SU-DHL-6 (cell line): ENCODE data around the gene ADK.

Experiments used
- H2AFZ ChIP-seq: fragments of 200-600 bp; sonication (generic); 2 replicates; pipeline ENCODE4 v1.6.1; 2014; ENCODE audit warnings: low read depth, mild to moderate bottlenecking, moderate library complexity, mixed read lengths, antibody characterized with exemption, low read length; ENCODE audit not compliant: severe bottlenecking
- H3F3A ChIP-seq: fragments of 200-600 bp; shearing (Covaris generic); 2 replicates; pipeline ENCODE4 v1.6.0; 2016; ENCODE audit warnings: antibody characterized with exemption, mild to moderate bottlenecking; ENCODE audit not compliant: insufficient read depth
- H3K27ac ChIP-seq: fragments of 200-600 bp; sonication (generic); 2 replicates; pipeline ENCODE4 v1.5.1; 2016; ENCODE audit warnings: low read depth, mild to moderate bottlenecking, low read length, moderate library complexity, mixed read lengths
- H3K27me3 ChIP-seq: fragments of 200-600 bp; sonication (generic), shearing (Covaris generic); 2 replicates; pipeline ENCODE4 v1.6.0; 2014; ENCODE audit warnings: mild to moderate bottlenecking, low read length
- H3K36me3 ChIP-seq: fragments of 200-600 bp; sonication (generic); 2 replicates; pipeline ENCODE4 v1.6.1; 2014; ENCODE audit warnings: mild to moderate bottlenecking, low read length, mixed read lengths
- H3K4me2 ChIP-seq: fragments of 300-600, 200-600 bp; shearing (Covaris generic), sonication (generic); 2 replicates; pipeline ENCODE4 v1.6.0; 2014; ENCODE audit warnings: low read length, low read depth, mild to moderate bottlenecking; ENCODE audit not compliant: poor library complexity, severe bottlenecking
- H3K4me3 ChIP-seq: fragments of 200-600 bp; sonication (generic); 2 replicates; pipeline ENCODE4 v1.5.1; 2014; ENCODE audit warnings: antibody characterized with exemption, low read length, mild to moderate bottlenecking, mixed read lengths; ENCODE audit not compliant: insufficient read depth, poor library complexity, severe bottlenecking
- H3K79me2 ChIP-seq: fragments of 200-600 bp; sonication (generic); 2 replicates; pipeline ENCODE4 v1.6.1; 2014; ENCODE audit warnings: mild to moderate bottlenecking, low read length, moderate library complexity; ENCODE audit not compliant: insufficient read depth
- H3K9ac ChIP-seq: fragments of 200-600 bp; sonication (generic); 2 replicates; pipeline ENCODE4 v1.7.0; 2014; ENCODE audit warnings: mild to moderate bottlenecking, low read length
- H3K9me2 ChIP-seq: fragments of 200-600 bp; sonication (generic); replicated peaks from 2 replicates; pipeline ENCODE4 v1.6.1; 2014; ENCODE audit warnings: low read length; ENCODE audit not compliant: insufficient read depth
- H3K9me3 ChIP-seq: fragments of 200-600 bp; sonication (generic); 2 replicates; pipeline ENCODE4 v1.6.1; 2014; ENCODE audit warnings: low read length, mixed read lengths; ENCODE audit not compliant: insufficient read depth
- H4K20me1 ChIP-seq: fragments of 200-600 bp; sonication (generic); 2 replicates; pipeline ENCODE4 v1.6.1; 2014; ENCODE audit warnings: low read depth, mild to moderate bottlenecking, antibody characterized with exemption, low read length, moderate library complexity, mixed read lengths
- CTCF ChIP-seq: fragments of 200-600 bp; sonication (generic); IDR thresholded peaks from one replicate; pipeline ENCODE4 v1.5.1; 2017; ENCODE audit warnings: antibody characterized with exemption, mild to moderate bottlenecking, low read length, moderate library complexity; ENCODE audit not compliant: insufficient read depth, poor library complexity, severe bottlenecking
- EZH2phosphoT487 ChIP-seq: fragments of 200-600 bp; sonication (generic), shearing (Covaris generic); conservative IDR thresholded peaks from 2 replicates; pipeline ENCODE4 v1.6.1; 2018; ENCODE audit warnings: mild to moderate bottlenecking, antibody characterized with exemption, low read length, moderate library complexity, mixed read lengths

The ADK gene

GRCh38 chr10:74634995-74635536 lies 484.0 kb downstream of the ADK start:
- Histone ChIP-seq H3K27me3 (no peaks in the 10 kb centered on the region), H3K4me3 (no peak overlapping the region), H3K9me2 (no peaks in the 10 kb centered on the region), H3K9ac (no peak overlapping the region), H3F3A (peaks cover 4% of the 10 kb centered on the region; the same call in 1 of the 2 replicates), H2AFZ (no peak overlapping the region), H3K4me2 (no peak overlapping the region), H3K27ac (no peak overlapping the region), H3K36me3 (no peaks in the 10 kb centered on the region), H3K9me3 (no peaks in the 10 kb centered on the region), H4K20me1 (no peaks in the 10 kb centered on the region), H3K79me2 (no peaks in the 10 kb centered on the region)
- TF ChIP-seq EZH2phosphoT487 (no peak), CTCF (no peak)

- H2AFZ ChIP-seq = no peak overlapping the region
- no peaks in the 10 kb centered on the region for H3K79me2 ChIP-seq
- H3K27me3 ChIP-seq = no peaks in the 10 kb centered on the region
- H3K36me3 ChIP-seq = no peaks in the 10 kb centered on the region
- no peak overlapping the region for H3K27ac ChIP-seq
- H3K9me3 ChIP-seq = no peaks in the 10 kb centered on the region
- no peak overlapping the region for H3K4me3 ChIP-seq
- H3F3A ChIP-seq = no peaks in the 10 kb centered on the region
- no peaks in the 10 kb centered on the region for H3K9me2 ChIP-seq
- no peak for TF ChIP-seq EZH2phosphoT487
- H3K9ac ChIP-seq = no peak overlapping the region
- H3K4me2 ChIP-seq = no peak overlapping the region
- no peaks in the 10 kb centered on the region for H4K20me1 ChIP-seq
These were observed 484.6 kb downstream of the ADK start for GRCh38 chr10:74635655-74636054.

- TF ChIP-seq CTCF (no peak), EZH2phosphoT487 (no peak)
- Histone ChIP-seq H3K36me3 (no peaks in the 10 kb centered on the region), H4K20me1 (no peaks in the 10 kb centered on the region), H3K9ac (no peak overlapping the region), H3K27me3 (no peaks in the 10 kb centered on the region), H3K79me2 (no peaks in the 10 kb centered on the region), H3K9me2 (no peaks in the 10 kb centered on the region), H3K4me3 (no peak overlapping the region), H2AFZ (no peak overlapping the region), H3K9me3 (no peaks in the 10 kb centered on the region), H3K4me2 (no peak overlapping the region), H3K27ac (no peak overlapping the region), H3F3A (no peaks in the 10 kb centered on the region)
These were observed 486.7 kb downstream of the ADK start for GRCh38 chr10:74637685-74638084.

- no peak overlapping the region for H3K9ac ChIP-seq
- H3K4me3 ChIP-seq = no peak overlapping the region
- H3K36me3 ChIP-seq = no peaks in the 10 kb centered on the region
- H3K9me3 ChIP-seq = no peaks in the 10 kb centered on the region; the same call in 1 of the 2 replicates
- H3K79me2 ChIP-seq = no peaks in the 10 kb centered on the region
- no peak for TF ChIP-seq CTCF
- TF ChIP-seq EZH2phosphoT487 = no peak
- no peaks in the 10 kb centered on the region for H3K9me2 ChIP-seq
- no peaks in the 10 kb centered on the region for H3K27me3 ChIP-seq
- no peaks in the 10 kb centered on the region for H4K20me1 ChIP-seq
- no peaks in the 10 kb centered on the region for H3F3A ChIP-seq
- no peak overlapping the region for H3K4me2 ChIP-seq
- no peak overlapping the region for H2AFZ ChIP-seq
- no peak overlapping the region for H3K27ac ChIP-seq
These were observed 489.3 kb downstream of the ADK start for GRCh38 chr10:74640134-74640921.
